ENCODE results near the gene ITGA5.

DNA sequence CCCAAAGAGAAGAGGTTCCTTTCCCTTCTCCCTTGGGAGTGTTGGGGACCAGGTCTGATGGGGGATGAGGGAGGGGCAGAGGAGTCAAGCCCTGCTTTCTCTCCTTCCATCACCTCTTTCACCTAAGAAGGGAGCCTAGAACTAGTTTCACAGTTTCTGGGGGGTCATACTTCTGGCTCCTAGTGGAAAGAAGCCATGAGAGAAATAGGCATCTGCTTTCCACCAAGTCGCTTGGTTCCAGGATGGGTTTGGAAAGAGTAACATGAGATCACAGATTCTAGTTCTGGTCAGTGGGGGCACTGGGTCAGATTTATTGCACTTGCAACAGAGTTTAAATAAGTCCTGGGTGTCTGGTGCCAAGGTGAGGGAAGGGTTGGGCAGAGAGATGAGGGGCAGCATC is 24.1 kb downstream of the ITGA5 start:
- TF ChIP-seq CTCF (conservative IDR thresholded peaks at IDR 0.05; ENCODE audit: low read depth, low read length) (no peak), EZH2 (IDR thresholded peaks at IDR 0.05; ENCODE audit: borderline replicate concordance, low read depth, low read length, poor library complexity, severe bottlenecking) (no peak)

Data from A673 (cell line).